Mesenchymal stem cell (in vitro differentiated cells and primary cell): ENCODE measurements around the gene TMPRSS11A.

Experiments used
- DNase-seq: peaks from one replicate; pipeline ENCODE4 v3.0.0-alpha.2; 2013
- H2AFZ ChIP-seq: one replicate; pipeline ENCODE4 v1.6.1; 2013; ENCODE audit warnings: low read depth, mild to moderate bottlenecking, control low read depth, inconsistent platforms, low read length, moderate library complexity
- H2AK5ac ChIP-seq: 2 replicates; pipeline ENCODE4 v1.6.1; 2013; ENCODE audit warnings: low read length, moderate library complexity, mild to moderate bottlenecking, inconsistent platforms; ENCODE audit not compliant: severe bottlenecking
- H2BK120ac ChIP-seq: one replicate; pipeline ENCODE4 v1.6.1; 2013; ENCODE audit warnings: low read depth, mild to moderate bottlenecking, inconsistent platforms, low read length, moderate library complexity
- H2BK12ac ChIP-seq, 2 experiments: one replicate each; pipeline ENCODE4 v1.6.1; 2013; ENCODE audit warnings: inconsistent platforms in 2 of 2, low read length in 2 of 2, mild to moderate bottlenecking in 2 of 2, moderate library complexity in 2 of 2, control low read depth in 1 of 2
- H2BK15ac ChIP-seq: one replicate; pipeline ENCODE4 v1.6.1; 2013; ENCODE audit warnings: mild to moderate bottlenecking, low read depth, inconsistent platforms; ENCODE audit not compliant: poor library complexity, severe bottlenecking
- H2BK5ac ChIP-seq: 2 replicates; pipeline ENCODE4 v1.6.1; 2013; ENCODE audit warnings: low read depth, mild to moderate bottlenecking, low read length, control low read depth, inconsistent platforms; ENCODE audit not compliant: poor library complexity, severe bottlenecking
- H3K14ac ChIP-seq, 2 experiments: one replicate each; pipeline ENCODE4 v1.6.1; 2013; ENCODE audit warnings: inconsistent platforms in 2 of 2, low read length in 2 of 2, control low read depth in 1 of 2, mild to moderate bottlenecking in 1 of 2, moderate library complexity in 1 of 2
- H3K18ac ChIP-seq, 2 experiments: one replicate each; pipeline ENCODE4 v1.6.1; 2013; ENCODE audit warnings: inconsistent platforms in 2 of 2, low read length in 2 of 2, control low read depth in 1 of 2, low read depth in 1 of 2, mild to moderate bottlenecking in 1 of 2
- H3K23ac ChIP-seq, 2 experiments: one replicate each; pipeline ENCODE4 v1.6.1; 2013; ENCODE audit warnings: inconsistent platforms in 2 of 2, low read length in 2 of 2, mild to moderate bottlenecking in 2 of 2, moderate library complexity in 2 of 2, control low read depth in 1 of 2
- H3K27ac ChIP-seq: 2 replicates; pipeline ENCODE4 v1.5.1; 2013; ENCODE audit warnings: mild to moderate bottlenecking, moderate library complexity, low read length, control low read depth, inconsistent platforms; ENCODE audit not compliant: poor library complexity, severe bottlenecking
- H3K27me3 ChIP-seq, 2 experiments: 2 replicates each; pipeline versions ENCODE4 v1.6.1 to v1.7.0; 2013; ENCODE audit warnings: low read length in 2 of 2, mild to moderate bottlenecking in 2 of 2, moderate library complexity in 2 of 2, control low read depth in 1 of 2, inconsistent platforms in 1 of 2; ENCODE audit not compliant: control insufficient read depth in 1 of 2, insufficient read depth in 1 of 2
- H3K36me3 ChIP-seq, 2 experiments: 2 replicates each; pipeline versions ENCODE4 v1.6.1 to v1.7.0; 2013; ENCODE audit warnings: low read length in 2 of 2, control low read depth in 1 of 2, inconsistent platforms in 1 of 2, low read depth in 1 of 2, mild to moderate bottlenecking in 1 of 2; ENCODE audit not compliant: insufficient read depth in 2 of 2, control insufficient read depth in 1 of 2
- H3K4ac ChIP-seq, 2 experiments: one replicate each; pipeline ENCODE4 v1.6.1; 2013; ENCODE audit warnings: inconsistent platforms in 2 of 2, low read length in 2 of 2, mild to moderate bottlenecking in 2 of 2, moderate library complexity in 2 of 2, control low read depth in 1 of 2, low read depth in 1 of 2
- H3K4me1 ChIP-seq: 2 replicates; pipeline ENCODE4 v1.6.1; 2013; ENCODE audit warnings: low read depth, low read length, control low read depth; ENCODE audit not compliant: control insufficient read depth, insufficient read depth
- H3K4me2 ChIP-seq: 2 replicates; pipeline ENCODE4 v1.6.1; 2013; ENCODE audit warnings: low read length, mild to moderate bottlenecking, inconsistent platforms; ENCODE audit not compliant: poor library complexity, severe bottlenecking
- H3K4me3 ChIP-seq, 2 experiments: 2 replicates each; pipeline versions ENCODE4 v1.5.1 to v1.7.0; 2013; ENCODE audit warnings: low read length in 2 of 2, mild to moderate bottlenecking in 2 of 2, control low read depth in 1 of 2, low read depth in 1 of 2; ENCODE audit not compliant: insufficient read depth in 1 of 2
- H3K79me1 ChIP-seq: replicated peaks from 2 replicates; pipeline ENCODE4 v1.6.1; 2013; ENCODE audit warnings: mild to moderate bottlenecking, control low read depth, low read length, inconsistent platforms; ENCODE audit not compliant: poor library complexity, severe bottlenecking
- H3K9ac ChIP-seq: 2 replicates; pipeline ENCODE4 v1.7.0; 2013; ENCODE audit warnings: mild to moderate bottlenecking, low read length, moderate library complexity
- H3K9me3 ChIP-seq: 2 replicates; pipeline ENCODE4 v1.7.0; 2013; ENCODE audit warnings: mild to moderate bottlenecking, low read length; ENCODE audit not compliant: control insufficient read depth
- H4K8ac ChIP-seq: one replicate; pipeline ENCODE4 v1.6.1; 2013; ENCODE audit warnings: inconsistent platforms, mild to moderate bottlenecking, low read length, moderate library complexity
- H4K91ac ChIP-seq: one replicate; pipeline ENCODE4 v1.6.1; 2013; ENCODE audit warnings: mild to moderate bottlenecking, low read length, inconsistent platforms
- WGBS: methylation state at CpG from one replicate; pipeline ENCODE4 v1.1.7; 2013; ENCODE audit warnings: mixed read lengths; 5-methylcytosine and 5-hydroxymethylcytosine counted together

The TMPRSS11A gene

GRCh38 chr4:67988991-67989390 lies 25.7 kb upstream of the TMPRSS11A start:
- peak overlapping the region; percentile 29 for H3K9ac ChIP-seq
- H3K4ac ChIP-seq, result no peak overlapping the region
- H3K27me3 ChIP-seq, result peaks cover 4 to 9% of the 10 kb centered on the region in 2 experiments
- no peak overlapping the region for H4K8ac ChIP-seq
- WGBS, result 98% methylated on average over 5 of the region's 5 CpGs
- no peak overlapping the region for H2BK5ac ChIP-seq
- no peaks in the 10 kb centered on the region for H3K36me3 ChIP-seq
- H3K9me3 ChIP-seq, result no peaks in the 10 kb centered on the region
- no peak overlapping the region for H3K14ac ChIP-seq
- no peak overlapping the region for H2BK120ac ChIP-seq
- no peaks in the 10 kb centered on the region for H3K79me1 ChIP-seq
- H2BK12ac ChIP-seq, result no peak overlapping the region
- H3K4me2 ChIP-seq, result no peak overlapping the region
- H3K27ac ChIP-seq, result no peak overlapping the region
- H2BK15ac ChIP-seq, result no peak overlapping the region
- no peaks in the 10 kb centered on the region for H3K4me1 ChIP-seq
- DNase-seq, result no peak
- no peak overlapping the region for H2AFZ ChIP-seq
- H2AK5ac ChIP-seq, result no peak overlapping the region
- no peak overlapping the region for H3K4me3 ChIP-seq
- H3K23ac ChIP-seq, result no peak overlapping the region
- no peak overlapping the region for H4K91ac ChIP-seq
- H3K18ac ChIP-seq, result no peak overlapping the region

DNA sequence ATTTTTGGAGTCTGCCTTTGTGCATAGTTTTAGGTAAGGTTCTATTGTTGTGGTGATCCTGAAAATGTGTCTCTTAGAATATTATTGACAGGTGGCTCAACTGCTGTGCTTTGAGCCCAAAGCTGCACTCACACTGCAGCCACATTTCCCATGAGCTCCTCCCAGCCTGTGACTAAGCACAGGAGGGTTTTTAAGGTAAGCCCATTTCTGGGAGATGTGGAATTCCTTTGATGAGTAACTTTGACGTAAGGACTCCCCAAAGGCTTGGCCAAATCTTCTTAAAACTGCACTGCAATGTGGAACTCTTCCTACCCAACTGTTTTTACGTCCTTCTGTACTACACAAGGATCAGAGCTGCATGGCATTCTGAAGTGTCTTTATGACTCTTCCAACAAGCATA lies 20.0 kb upstream of the TMPRSS11A start:
- no peak overlapping the region for H4K91ac ChIP-seq
- no peak overlapping the region for H3K4me3 ChIP-seq
- no peak overlapping the region for H2BK120ac ChIP-seq
- H3K4me2 ChIP-seq, result no peak overlapping the region
- WGBS, result 48% methylated on average over 2 of the region's 2 CpGs
- no peak overlapping the region for H3K23ac ChIP-seq
- no peak overlapping the region for H3K9ac ChIP-seq
- H3K9me3 ChIP-seq, result no peaks in the 10 kb centered on the region
- H3K27ac ChIP-seq, result no peak overlapping the region
- H2BK15ac ChIP-seq, result no peak overlapping the region
- no peaks in the 10 kb centered on the region for H3K4me1 ChIP-seq
- no peak overlapping the region for H4K8ac ChIP-seq
- H2BK12ac ChIP-seq, result no peak overlapping the region
- DNase-seq, result no peak
- no peak overlapping the region for H3K14ac ChIP-seq
- peaks cover 0 to 9% of the 10 kb centered on the region in 2 experiments for H3K27me3 ChIP-seq
- H2AFZ ChIP-seq, result no peak overlapping the region
- H3K4ac ChIP-seq, result no peak overlapping the region
- no peak overlapping the region for H3K18ac ChIP-seq
- no peak overlapping the region for H2AK5ac ChIP-seq
- no peak overlapping the region for H2BK5ac ChIP-seq
- no peaks in the 10 kb centered on the region for H3K36me3 ChIP-seq
- H3K79me1 ChIP-seq, result no peaks in the 10 kb centered on the region

GRCh38 chr4:67980512-67980911 lies 17.2 kb upstream of the TMPRSS11A start:
- H3K9ac ChIP-seq, result no peak overlapping the region
- H4K8ac ChIP-seq, result no peak overlapping the region
- H2AFZ ChIP-seq, result no peak overlapping the region
- no peak for DNase-seq
- H3K18ac ChIP-seq, result no peak overlapping the region
- H2BK15ac ChIP-seq, result no peak overlapping the region
- H3K4me2 ChIP-seq, result no peak overlapping the region
- H2BK120ac ChIP-seq, result no peak overlapping the region
- no peak overlapping the region for H3K4ac ChIP-seq
- H2AK5ac ChIP-seq, result no peak overlapping the region
- H2BK12ac ChIP-seq, result no peak overlapping the region
- H3K27me3 ChIP-seq, result peaks cover 0 to 9% of the 10 kb centered on the region in 2 experiments
- H2BK5ac ChIP-seq, result no peak overlapping the region
- H4K91ac ChIP-seq, result no peak overlapping the region
- H3K36me3 ChIP-seq, result no peaks in the 10 kb centered on the region
- no peak overlapping the region for H3K27ac ChIP-seq
- H3K9me3 ChIP-seq, result peaks cover 2% of the 10 kb centered on the region
- H3K23ac ChIP-seq, result no peak overlapping the region
- no peaks in the 10 kb centered on the region for H3K79me1 ChIP-seq
- 78% methylated on average over 6 of the region's 6 CpGs for WGBS
- no peaks in the 10 kb centered on the region for H3K4me1 ChIP-seq
- H3K14ac ChIP-seq, result no peak overlapping the region
- H3K4me3 ChIP-seq, result no peak overlapping the region

DNA sequence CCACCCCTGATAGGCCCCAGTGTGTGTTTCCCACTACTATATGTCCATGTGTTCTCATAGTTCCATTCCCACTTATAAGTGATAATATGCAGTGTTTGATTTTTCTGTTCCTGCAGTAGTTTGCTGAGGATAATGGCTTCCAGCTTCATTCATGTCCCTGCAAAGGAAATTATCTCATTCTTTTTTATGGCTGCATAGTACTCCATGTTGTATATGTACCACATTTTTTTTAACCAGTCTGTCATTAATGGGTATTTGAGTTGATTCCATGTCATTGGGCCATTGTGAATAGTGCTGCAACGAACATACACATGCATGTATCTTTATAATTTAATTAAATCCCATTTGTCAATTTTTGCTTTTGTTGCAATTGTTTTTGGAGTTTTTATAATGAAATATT lies 10.3 kb upstream of the TMPRSS11A start:
- no peaks in the 10 kb centered on the region for H3K27me3 ChIP-seq
- no peaks in the 10 kb centered on the region for H3K4me1 ChIP-seq
- H3K23ac ChIP-seq, result no peak overlapping the region
- H3K4me3 ChIP-seq, result no peak overlapping the region
- H3K9ac ChIP-seq, result no peak overlapping the region
- H2BK120ac ChIP-seq, result no peak overlapping the region
- H4K91ac ChIP-seq, result no peak overlapping the region
- H2BK5ac ChIP-seq, result no peak overlapping the region
- H2BK15ac ChIP-seq, result no peak overlapping the region
- WGBS, result no CpG with 5 or more reads among the region's 1 CpG
- no peaks in the 10 kb centered on the region for H3K79me1 ChIP-seq
- no peak overlapping the region for H2BK12ac ChIP-seq
- H2AFZ ChIP-seq, result no peak overlapping the region
- H4K8ac ChIP-seq, result no peak overlapping the region
- H2AK5ac ChIP-seq, result no peak overlapping the region
- no peak overlapping the region for H3K14ac ChIP-seq
- H3K9me3 ChIP-seq, result peaks cover 2% of the 10 kb centered on the region
- no peak overlapping the region for H3K27ac ChIP-seq
- no peak for DNase-seq
- H3K18ac ChIP-seq, result no peak overlapping the region
- H3K4me2 ChIP-seq, result no peak overlapping the region
- no peaks in the 10 kb centered on the region for H3K36me3 ChIP-seq
- no peak overlapping the region for H3K4ac ChIP-seq
